Measurements from ENCODE around the gene ZNF853. TPM values are rescaled to one million over a fixed set of nuclear protein-coding genes. Genes with fewer than 3 reads are reported as not detected.

ZNF853 gene
- total RNA-seq, 3 donors from 2014 or later: 5.8 to 11.7 (median 11.5) TPM

DNA sequence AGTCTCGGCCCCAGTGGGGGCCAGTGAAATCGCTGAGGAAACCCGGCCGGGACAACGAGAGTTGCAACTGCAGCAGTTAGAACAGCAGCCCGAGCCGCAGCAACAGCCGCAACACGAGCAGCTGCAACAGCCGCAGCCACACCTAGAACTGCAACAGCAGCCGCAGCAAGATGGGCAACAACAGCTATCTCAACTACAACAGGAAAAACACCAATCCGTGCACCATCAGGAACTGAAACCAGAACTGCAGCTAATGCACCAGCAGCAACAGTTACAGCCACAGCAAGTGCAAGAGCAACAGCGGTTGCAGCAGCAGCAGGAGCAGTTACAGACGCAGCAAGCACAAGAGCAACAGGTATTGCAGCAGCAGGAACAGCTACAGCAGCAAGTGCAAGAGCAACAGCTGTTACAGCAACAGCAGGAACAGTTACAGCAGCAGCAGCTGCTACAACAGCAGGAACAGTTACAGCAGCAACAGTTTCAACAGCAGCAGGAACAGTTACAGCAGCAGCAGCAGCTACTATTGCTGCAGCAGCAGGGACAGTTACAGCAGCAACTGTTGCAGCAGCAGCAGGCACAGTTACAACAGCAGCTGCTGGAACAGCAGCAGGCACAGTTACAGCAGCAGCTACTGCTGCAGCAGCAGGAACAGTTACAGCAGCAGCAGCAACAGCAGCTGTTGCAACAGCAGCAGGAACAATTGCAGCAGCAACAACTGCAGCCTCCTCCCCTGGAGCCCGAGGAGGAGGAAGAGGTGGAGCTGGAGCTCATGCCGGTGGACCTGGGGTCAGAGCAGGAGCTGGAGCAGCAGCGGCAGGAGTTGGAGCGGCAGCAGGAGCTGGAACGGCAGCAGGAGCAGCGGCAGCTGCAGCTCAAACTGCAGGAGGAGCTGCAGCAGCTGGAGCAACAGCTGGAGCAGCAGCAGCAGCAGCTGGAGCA is 6.1 kb downstream of the ZNF853 start:
- Histone ChIP-seq H3K27ac (no peak overlapping the region), H3K36me3 (peaks cover 6% of the 10 kb centered on the region)
- DNase-seq (ENCODE audit: low spot score in 2 of 2): no peak

DNA sequence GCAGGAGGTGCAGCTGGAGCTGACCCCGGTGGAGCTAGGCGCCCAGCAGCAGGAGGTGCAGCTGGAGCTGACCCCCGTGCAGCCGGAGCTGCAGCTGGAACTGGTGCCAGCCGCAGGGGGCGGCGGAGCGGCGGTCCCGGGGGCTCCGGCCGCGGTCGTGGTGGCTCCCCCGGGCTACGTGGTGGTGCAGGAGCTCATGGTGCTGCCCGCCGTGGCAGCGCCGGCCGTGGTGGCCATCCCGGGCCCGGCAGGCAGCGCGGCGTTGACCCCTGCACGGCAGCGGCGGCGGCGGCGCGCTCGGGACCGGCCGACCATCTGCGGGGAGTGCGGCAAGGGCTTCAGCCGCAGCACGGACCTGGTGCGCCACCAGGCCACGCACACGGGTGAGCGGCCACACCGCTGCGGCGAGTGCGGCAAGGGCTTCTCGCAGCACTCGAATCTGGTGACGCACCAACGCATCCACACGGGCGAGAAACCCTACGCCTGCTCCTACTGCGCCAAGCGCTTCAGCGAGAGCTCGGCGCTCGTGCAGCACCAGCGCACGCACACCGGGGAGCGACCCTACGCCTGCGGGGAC is 6.8 kb downstream of the ZNF853 start:
- no peaks in the 10 kb centered on the region for H3K27me3 ChIP-seq
- H3K4me3 ChIP-seq: no peak overlapping the region
- H3K27ac ChIP-seq: no peak overlapping the region
- TF ChIP-seq POLR2AphosphoS5 (IDR thresholded peaks at IDR 0.05) (no peak), POLR2A (IDR thresholded peaks at IDR 0.05) (no peak)
- TF ChIP-seq, protein P1, sequence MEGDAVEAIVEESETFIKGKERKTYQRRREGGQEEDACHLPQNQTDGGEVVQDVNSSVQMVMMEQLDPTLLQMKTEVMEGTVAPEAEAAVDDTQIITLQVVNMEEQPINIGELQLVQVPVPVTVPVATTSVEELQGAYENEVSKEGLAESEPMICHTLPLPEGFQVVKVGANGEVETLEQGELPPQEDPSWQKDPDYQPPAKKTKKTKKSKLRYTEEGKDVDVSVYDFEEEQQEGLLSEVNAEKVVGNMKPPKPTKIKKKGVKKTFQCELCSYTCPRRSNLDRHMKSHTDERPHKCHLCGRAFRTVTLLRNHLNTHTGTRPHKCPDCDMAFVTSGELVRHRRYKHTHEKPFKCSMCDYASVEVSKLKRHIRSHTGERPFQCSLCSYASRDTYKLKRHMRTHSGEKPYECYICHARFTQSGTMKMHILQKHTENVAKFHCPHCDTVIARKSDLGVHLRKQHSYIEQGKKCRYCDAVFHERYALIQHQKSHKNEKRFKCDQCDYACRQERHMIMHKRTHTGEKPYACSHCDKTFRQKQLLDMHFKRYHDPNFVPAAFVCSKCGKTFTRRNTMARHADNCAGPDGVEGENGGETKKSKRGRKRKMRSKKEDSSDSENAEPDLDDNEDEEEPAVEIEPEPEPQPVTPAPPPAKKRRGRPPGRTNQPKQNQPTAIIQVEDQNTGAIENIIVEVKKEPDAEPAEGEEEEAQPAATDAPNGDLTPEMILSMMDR (IDR thresholded peaks at IDR 0.05): no peak
- H3K9me3 ChIP-seq: no peaks in the 10 kb centered on the region
- no peak for DNase-seq (ENCODE audit: low spot score in 2 of 2)
- H3K4me1 ChIP-seq: no peaks in the 10 kb centered on the region
- intact Hi-C loops (cut with DNase I; ENCODE audit: low total_unique reads): no loop called here
- peaks cover 6% of the 10 kb centered on the region for H3K36me3 ChIP-seq

More for the DNA sequence above, 6.1 kb downstream of the ZNF853 start:
- TF ChIP-seq POLR2AphosphoS5 (IDR thresholded peaks at IDR 0.05) (no peak), POLR2A (IDR thresholded peaks at IDR 0.05) (no peak)
- TF ChIP-seq, protein P1 (IDR thresholded peaks at IDR 0.05): no peak
- intact Hi-C loops (cut with DNase I; ENCODE audit: low total_unique reads): no loop called here
- Histone ChIP-seq H3K4me3 (no peak overlapping the region), H3K27me3 (no peaks in the 10 kb centered on the region), H3K4me1 (no peaks in the 10 kb centered on the region), H3K9me3 (no peaks in the 10 kb centered on the region)

DNA sequence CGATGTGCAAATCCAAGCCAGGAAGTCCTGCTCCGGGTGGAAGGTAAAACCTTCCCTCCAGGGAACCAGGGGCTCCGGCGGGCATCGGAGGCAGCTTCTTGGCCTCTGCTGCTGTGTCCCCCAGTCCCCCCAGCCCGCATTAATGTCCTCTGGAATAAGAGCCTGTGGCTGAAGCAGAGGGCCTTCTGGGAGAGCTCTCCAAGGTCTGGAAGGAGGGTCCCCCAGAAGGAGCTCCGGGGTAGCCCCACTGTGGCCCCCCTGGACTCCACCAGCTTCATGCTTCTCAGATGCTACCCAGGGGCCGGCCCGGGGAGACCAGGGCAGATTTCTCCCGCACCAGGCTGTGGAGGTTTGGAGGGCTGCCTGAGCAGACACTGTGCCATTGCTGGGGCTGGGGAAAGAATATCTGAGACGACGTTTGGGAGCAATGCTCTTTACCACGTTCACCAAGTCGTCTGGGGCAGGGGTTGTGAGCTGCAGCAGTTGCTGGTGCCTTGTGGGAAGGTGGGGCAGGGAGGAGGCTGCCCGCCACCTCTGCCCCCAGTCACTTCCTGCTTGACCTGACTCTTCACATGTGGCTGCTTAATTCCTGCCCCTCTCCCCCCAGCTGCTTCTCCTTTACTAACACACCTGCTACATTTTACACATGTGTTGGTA is 8.3 kb downstream of the ZNF853 start:
- intact Hi-C loops (cut with DNase I; ENCODE audit: low total_unique reads): no loop called here
- H3K36me3 ChIP-seq: peaks cover 6% of the 10 kb centered on the region

DNA sequence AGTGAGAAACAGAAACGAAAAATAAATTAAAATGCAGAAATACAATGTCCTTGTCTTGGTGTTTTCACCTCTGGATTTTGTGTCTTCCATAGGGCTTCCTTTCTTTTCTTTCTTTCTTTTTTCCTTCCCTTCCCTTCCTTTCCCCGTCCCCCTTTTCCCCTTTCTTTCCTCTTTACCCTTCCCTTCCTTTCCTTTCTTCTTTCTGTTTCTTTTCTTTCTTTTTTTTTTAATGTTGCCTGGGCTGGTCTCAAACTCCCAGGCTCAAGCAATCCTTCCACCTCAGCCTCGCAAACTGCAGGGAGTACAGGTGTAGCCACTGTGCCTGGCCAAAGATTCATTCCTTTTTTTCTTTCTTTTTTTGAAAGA is 8.8 kb downstream of the ZNF853 start:
- no peaks in the 10 kb centered on the region for H3K9me3 ChIP-seq
- DNase-seq (ENCODE audit: low spot score in 2 of 2): no peak
- no peaks in the 10 kb centered on the region for H3K27me3 ChIP-seq
- peaks cover 6% of the 10 kb centered on the region for H3K36me3 ChIP-seq
- intact Hi-C loops (cut with DNase I; ENCODE audit: low total_unique reads): no loop called here
- H3K4me3 ChIP-seq: no peak overlapping the region
- TF ChIP-seq POLR2AphosphoS5 (IDR thresholded peaks at IDR 0.05) (no peak), POLR2A (IDR thresholded peaks at IDR 0.05) (no peak)
- TF ChIP-seq, protein P1 (IDR thresholded peaks at IDR 0.05): no peak
- no peak overlapping the region for H3K27ac ChIP-seq
- no peaks in the 10 kb centered on the region for H3K4me1 ChIP-seq

More for the DNA sequence above, 8.3 kb downstream of the ZNF853 start:
- no peak for DNase-seq (ENCODE audit: low spot score in 2 of 2)
- no peaks in the 10 kb centered on the region for H3K4me1 ChIP-seq
- no peaks in the 10 kb centered on the region for H3K27me3 ChIP-seq
- no peak for TF ChIP-seq POLR2AphosphoS5 (IDR thresholded peaks at IDR 0.05)
- TF ChIP-seq, protein P1 (IDR thresholded peaks at IDR 0.05): no peak
- no peak for TF ChIP-seq POLR2A (IDR thresholded peaks at IDR 0.05)
- H3K27ac ChIP-seq: no peak overlapping the region
- no peaks in the 10 kb centered on the region for H3K9me3 ChIP-seq
- no peak overlapping the region for H3K4me3 ChIP-seq
